ENCODE measurements around the gene BOK.

GRCh38 chr2:241540771-241541561, 17.6 kb upstream of the BOK start:
- no peak for TF ChIP-seq CTCF (IDR thresholded peaks at IDR 0.05 in 2 of 3, conservative IDR thresholded peaks at IDR 0.05 in 1 of 3; ENCODE audit: borderline replicate concordance in 1 of 3, insufficient read depth in 1 of 3, low read depth in 2 of 3, low read length in 2 of 3)
- no peak for TF ChIP-seq POLR2A (IDR thresholded peaks at IDR 0.05; ENCODE audit: borderline replicate concordance, extremely low read depth, insufficient read depth, insufficient read length)
- no peak for TF ChIP-seq RAD21 (IDR thresholded peaks at IDR 0.05; ENCODE audit: low read depth)
- TF ChIP-seq MAX (IDR thresholded peaks at IDR 0.05): peak; percentile 96
- TF ChIP-seq EZH2 (IDR thresholded peaks at IDR 0.05): no peak
- TF ChIP-seq YY1 (IDR thresholded peaks at IDR 0.05; ENCODE audit: extremely low read depth, insufficient replicate concordance, low read depth, low read length): no peak
- TF ChIP-seq SP1 (IDR thresholded peaks at IDR 0.05; ENCODE audit: low read depth): peak; percentile 50; the same call in 1 of the 2 replicates
- no peak for TF ChIP-seq REST (IDR thresholded peaks at IDR 0.05; ENCODE audit: low read depth)
- no peak for TF ChIP-seq SIN3A (IDR thresholded peaks at IDR 0.05; ENCODE audit: low read depth)

All from HCT116 (cell line).